Measurements from ENCODE around the gene STK32B. TPM values are rescaled to one million over a fixed set of nuclear protein-coding genes. Genes with fewer than 3 reads are reported as not detected.
A peak's percentile ranks its signal among the peaks of the same experiment; 100 is the strongest.

The STK32B gene
- total and polyA plus RNA-seq, 9 of the 15 experiments (the other 6 are each of a cell fraction or from before 2014, with no cell fraction given) = 0.03 to 0.20 (median 0.07) TPM; not detected in 2

DNA sequence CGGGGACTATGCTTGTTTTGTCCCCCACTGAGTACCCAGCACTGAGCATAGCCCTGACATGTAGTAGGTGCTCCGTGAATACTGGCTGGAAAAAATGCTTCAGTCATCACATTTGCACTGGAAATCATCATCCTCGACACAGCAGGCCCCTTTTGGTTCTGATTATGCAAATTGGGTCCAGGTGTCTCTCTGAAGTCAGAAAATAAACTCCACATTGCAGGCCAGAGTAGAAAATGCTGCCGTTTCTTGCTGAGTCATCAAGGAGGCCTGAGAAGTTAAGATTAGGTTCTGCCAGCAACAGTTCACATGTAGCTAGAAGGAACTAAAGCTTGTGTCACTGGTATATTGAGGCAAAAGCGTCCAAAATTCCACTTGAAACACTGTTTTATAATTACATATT lies 15.0 kb upstream of the STK32B start (continued):
- TF ChIP-seq, protein P1, sequence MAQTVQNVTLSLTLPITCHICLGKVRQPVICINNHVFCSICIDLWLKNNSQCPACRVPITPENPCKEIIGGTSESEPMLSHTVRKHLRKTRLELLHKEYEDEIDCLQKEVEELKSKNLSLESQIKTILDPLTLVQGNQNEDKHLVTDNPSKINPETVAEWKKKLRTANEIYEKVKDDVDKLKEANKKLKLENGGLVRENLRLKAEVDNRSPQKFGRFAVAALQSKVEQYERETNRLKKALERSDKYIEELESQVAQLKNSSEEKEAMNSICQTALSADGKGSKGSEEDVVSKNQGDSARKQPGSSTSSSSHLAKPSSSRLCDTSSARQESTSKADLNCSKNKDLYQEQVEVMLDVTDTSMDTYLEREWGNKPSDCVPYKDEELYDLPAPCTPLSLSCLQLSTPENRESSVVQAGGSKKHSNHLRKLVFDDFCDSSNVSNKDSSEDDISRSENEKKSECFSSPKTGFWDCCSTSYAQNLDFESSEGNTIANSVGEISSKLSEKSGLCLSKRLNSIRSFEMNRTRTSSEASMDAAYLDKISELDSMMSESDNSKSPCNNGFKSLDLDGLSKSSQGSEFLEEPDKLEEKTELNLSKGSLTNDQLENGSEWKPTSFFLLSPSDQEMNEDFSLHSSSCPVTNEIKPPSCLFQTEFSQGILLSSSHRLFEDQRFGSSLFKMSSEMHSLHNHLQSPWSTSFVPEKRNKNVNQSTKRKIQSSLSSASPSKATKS (CRISPR knock-in tag; IDR thresholded peaks at IDR 0.05) = no peak
- TF ChIP-seq KLF16 (IDR thresholded peaks at IDR 0.05) = peak; percentile 81
- TF ChIP-seq, protein P2, sequence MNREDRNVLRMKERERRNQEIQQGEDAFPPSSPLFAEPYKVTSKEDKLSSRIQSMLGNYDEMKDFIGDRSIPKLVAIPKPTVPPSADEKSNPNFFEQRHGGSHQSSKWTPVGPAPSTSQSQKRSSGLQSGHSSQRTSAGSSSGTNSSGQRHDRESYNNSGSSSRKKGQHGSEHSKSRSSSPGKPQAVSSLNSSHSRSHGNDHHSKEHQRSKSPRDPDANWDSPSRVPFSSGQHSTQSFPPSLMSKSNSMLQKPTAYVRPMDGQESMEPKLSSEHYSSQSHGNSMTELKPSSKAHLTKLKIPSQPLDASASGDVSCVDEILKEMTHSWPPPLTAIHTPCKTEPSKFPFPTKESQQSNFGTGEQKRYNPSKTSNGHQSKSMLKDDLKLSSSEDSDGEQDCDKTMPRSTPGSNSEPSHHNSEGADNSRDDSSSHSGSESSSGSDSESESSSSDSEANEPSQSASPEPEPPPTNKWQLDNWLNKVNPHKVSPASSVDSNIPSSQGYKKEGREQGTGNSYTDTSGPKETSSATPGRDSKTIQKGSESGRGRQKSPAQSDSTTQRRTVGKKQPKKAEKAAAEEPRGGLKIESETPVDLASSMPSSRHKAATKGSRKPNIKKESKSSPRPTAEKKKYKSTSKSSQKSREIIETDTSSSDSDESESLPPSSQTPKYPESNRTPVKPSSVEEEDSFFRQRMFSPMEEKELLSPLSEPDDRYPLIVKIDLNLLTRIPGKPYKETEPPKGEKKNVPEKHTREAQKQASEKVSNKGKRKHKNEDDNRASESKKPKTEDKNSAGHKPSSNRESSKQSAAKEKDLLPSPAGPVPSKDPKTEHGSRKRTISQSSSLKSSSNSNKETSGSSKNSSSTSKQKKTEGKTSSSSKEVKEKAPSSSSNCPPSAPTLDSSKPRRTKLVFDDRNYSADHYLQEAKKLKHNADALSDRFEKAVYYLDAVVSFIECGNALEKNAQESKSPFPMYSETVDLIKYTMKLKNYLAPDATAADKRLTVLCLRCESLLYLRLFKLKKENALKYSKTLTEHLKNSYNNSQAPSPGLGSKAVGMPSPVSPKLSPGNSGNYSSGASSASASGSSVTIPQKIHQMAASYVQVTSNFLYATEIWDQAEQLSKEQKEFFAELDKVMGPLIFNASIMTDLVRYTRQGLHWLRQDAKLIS (CRISPR knock-in tag; IDR thresholded peaks at IDR 0.05) = no peak
- TF ChIP-seq, protein P3, sequence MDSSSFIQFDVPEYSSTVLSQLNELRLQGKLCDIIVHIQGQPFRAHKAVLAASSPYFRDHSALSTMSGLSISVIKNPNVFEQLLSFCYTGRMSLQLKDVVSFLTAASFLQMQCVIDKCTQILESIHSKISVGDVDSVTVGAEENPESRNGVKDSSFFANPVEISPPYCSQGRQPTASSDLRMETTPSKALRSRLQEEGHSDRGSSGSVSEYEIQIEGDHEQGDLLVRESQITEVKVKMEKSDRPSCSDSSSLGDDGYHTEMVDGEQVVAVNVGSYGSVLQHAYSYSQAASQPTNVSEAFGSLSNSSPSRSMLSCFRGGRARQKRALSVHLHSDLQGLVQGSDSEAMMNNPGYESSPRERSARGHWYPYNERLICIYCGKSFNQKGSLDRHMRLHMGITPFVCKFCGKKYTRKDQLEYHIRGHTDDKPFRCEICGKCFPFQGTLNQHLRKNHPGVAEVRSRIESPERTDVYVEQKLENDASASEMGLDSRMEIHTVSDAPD (CRISPR knock-in tag; IDR thresholded peaks at IDR 0.05) = no peak
- no peak for TF ChIP-seq CREB1 (IDR thresholded peaks at IDR 0.05)
- TF ChIP-seq CREB1 (CRISPR knock-in tag; IDR thresholded peaks at IDR 0.05) = no peak
- no peak for TF ChIP-seq ZNF311 (CRISPR knock-in tag; IDR thresholded peaks at IDR 0.05)
- no peak for TF ChIP-seq SETDB1 (IDR thresholded peaks at IDR 0.05; ENCODE audit: low read length)
- no peak for TF ChIP-seq POLR3A (IDR thresholded peaks at IDR 0.05; ENCODE audit: borderline replicate concordance, extremely low read depth, insufficient read depth, insufficient read length)
- no peak for TF ChIP-seq SREBF2 (CRISPR knock-in tag; IDR thresholded peaks at IDR 0.05)
- peak in 1 of 2 experiments; percentile 31; a peak in 1 of 4 replicates for TF ChIP-seq ARNT (IDR thresholded peaks at IDR 0.05)
- 0 out of 2 replicates have a peak, but pooled peaks have one; percentile 26 for TF ChIP-seq MBD2 (IDR thresholded peaks at IDR 0.05; ENCODE audit: borderline replicate concordance, low read depth)
- TF ChIP-seq HMG20B (CRISPR knock-in tag; IDR thresholded peaks at IDR 0.05) = no peak
- TF ChIP-seq ZNF780A (CRISPR knock-in tag; IDR thresholded peaks at IDR 0.05) = no peak
- TF ChIP-seq XRCC4 (IDR thresholded peaks at IDR 0.05; ENCODE audit: extremely low read depth, insufficient read depth, insufficient read length) = no peak
- peak; percentile 55 for TF ChIP-seq TAF9B (IDR thresholded peaks at IDR 0.05; ENCODE audit: partially characterized antibody)
- TF ChIP-seq, protein P4, sequence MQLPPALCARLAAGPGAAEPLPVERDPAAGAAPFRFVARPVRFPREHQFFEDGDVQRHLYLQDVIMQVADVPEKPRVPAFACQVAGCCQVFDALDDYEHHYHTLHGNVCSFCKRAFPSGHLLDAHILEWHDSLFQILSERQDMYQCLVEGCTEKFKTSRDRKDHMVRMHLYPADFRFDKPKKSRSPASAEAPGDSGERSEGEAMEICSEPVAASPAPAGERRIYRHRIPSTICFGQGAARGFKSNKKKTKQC (CRISPR knock-in tag; IDR thresholded peaks at IDR 0.05) = no peak
- TF ChIP-seq ZNF165 (CRISPR knock-in tag; IDR thresholded peaks at IDR 0.05; ENCODE audit: borderline replicate concordance) = no peak
- no peak for TF ChIP-seq MED1 (CRISPR knock-in tag; IDR thresholded peaks at IDR 0.05; ENCODE audit: borderline replicate concordance)
- no peak for TF ChIP-seq ZNF431 (CRISPR knock-in tag; IDR thresholded peaks at IDR 0.05)
- TF ChIP-seq MYC (IDR thresholded peaks at IDR 0.05; ENCODE audit: low read depth, low read length) = 0 out of 2 replicates have a peak, but pooled peaks have one; percentile 53
- TF ChIP-seq MYC (CRISPR knock-in tag; IDR thresholded peaks at IDR 0.05; ENCODE audit: borderline replicate concordance, low read depth) = no peak
